ENCODE measurements around the gene CHMP6. TPM values are rescaled to one million over a fixed set of nuclear protein-coding genes. Genes with fewer than 3 reads are reported as not detected.

Gene CHMP6
- total RNA-seq, 2 donors from 2014 or later = 28.4 to 32.5 TPM

DNA sequence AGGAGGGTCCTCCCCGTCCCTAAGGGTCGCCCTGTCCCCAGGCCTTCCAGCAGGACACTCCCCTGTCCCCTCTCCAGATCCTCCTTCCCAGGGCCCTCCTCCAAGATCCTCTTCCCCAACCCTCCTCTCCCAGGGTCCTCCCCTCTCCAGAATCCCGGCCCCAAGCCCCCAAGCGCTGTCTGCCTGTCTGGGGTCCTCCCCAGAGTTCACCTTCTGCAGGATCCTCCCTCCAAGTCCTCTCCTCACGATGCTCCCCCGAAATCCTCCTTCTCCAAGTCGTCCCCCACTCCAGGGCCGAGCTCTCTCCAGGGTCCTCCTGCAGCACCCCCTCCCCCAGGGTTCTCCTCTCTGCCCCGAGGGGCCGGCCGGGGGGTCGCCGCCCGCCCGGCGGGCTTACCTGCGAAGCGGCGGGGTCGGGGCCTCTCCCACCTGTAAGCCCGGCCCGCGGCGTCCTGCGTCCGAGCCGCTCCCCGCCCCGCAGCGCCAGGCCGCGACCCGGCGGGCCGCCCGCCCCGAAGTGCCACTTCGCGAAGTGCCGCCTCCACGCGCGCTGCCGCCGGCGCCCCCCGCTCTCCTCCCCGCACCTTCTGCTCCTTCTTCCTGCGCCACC is 42.6 kb downstream of the CHMP6 start:
- no peaks in the 10 kb centered on the region for H3K4me1 ChIP-seq (ENCODE audit: control insufficient read depth, insufficient read depth, low read length)
- peak overlapping the region; percentile 87 for H3K4me3 ChIP-seq (ENCODE audit: low read length)
- peak overlapping the region; percentile 86 for H3K4me3 Mint-ChIP-seq
- no peak for TF ChIP-seq CTCF (conservative IDR thresholded peaks at IDR 0.05)
- no peaks in the 10 kb centered on the region for H3K27me3 ChIP-seq (ENCODE audit: control insufficient read depth, insufficient read depth, low read length, poor library complexity, severe bottlenecking)
- peaks cover 11% of the 10 kb centered on the region for H3K27me3 Mint-ChIP-seq (ENCODE audit: insufficient read depth)
- peak overlapping the region; percentile 44 for H3K9ac ChIP-seq (ENCODE audit: extremely low read depth, low read length, poor library complexity, severe bottlenecking)
- no peak overlapping the region for H3K27ac ChIP-seq (ENCODE audit: low read depth, low read length)
- H3K9me3 ChIP-seq (ENCODE audit: control insufficient read depth, low read length) = no peaks in the 10 kb centered on the region
- peaks cover 11% of the 10 kb centered on the region for H3K36me3 Mint-ChIP-seq (ENCODE audit: low read depth)
- peaks cover 21% of the 10 kb centered on the region for H3K4me1 Mint-ChIP-seq
- WGBS, 2 experiments (ENCODE audit: insufficient coverage in 1 of 2, insufficient read length in 1 of 2) = 0 to 1% methylated on average over 12 to 47 of the region's 49 CpGs
- H3K36me3 ChIP-seq (ENCODE audit: control insufficient read depth, insufficient read depth, low read length) = no peaks in the 10 kb centered on the region
- H3K27ac Mint-ChIP-seq = peak overlapping the region; percentile 74
- no peak for DNase-seq
- no peaks in the 10 kb centered on the region for H3K9me3 Mint-ChIP-seq

- Histone ChIP-seq H3K9me3 (ENCODE audit: control insufficient read depth, low read length) (no peaks in the 10 kb centered on the region), H3K36me3 (ENCODE audit: control insufficient read depth, insufficient read depth, low read length) (no peaks in the 10 kb centered on the region), H3K27ac (ENCODE audit: low read depth, low read length) (no peak within 1 kb of the TSS), H3K27me3 (ENCODE audit: control insufficient read depth, insufficient read depth, low read length, poor library complexity, severe bottlenecking) (no peaks in the 10 kb centered on the region), H3K4me1 (ENCODE audit: control insufficient read depth, insufficient read depth, low read length) (no peaks in the 10 kb centered on the region), H3K9ac (ENCODE audit: extremely low read depth, low read length, poor library complexity, severe bottlenecking) (peak within 1 kb of the TSS; percentile 44), H3K4me3 (ENCODE audit: low read length) (peak within 1 kb of the TSS; percentile 87)
- Mint-ChIP-seq H3K36me3 (ENCODE audit: low read depth) (peaks cover 11% of the 10 kb centered on the region), H3K27me3 (ENCODE audit: insufficient read depth) (peaks cover 11% of the 10 kb centered on the region), H3K4me3 (peak within 1 kb of the TSS; percentile 86), H3K4me1 (peaks cover 21% of the 10 kb centered on the region), H3K27ac (peak within 1 kb of the TSS; percentile 87), H3K9me3 (no peaks in the 10 kb centered on the region)
- 0% methylated on average over 13 to 81 of the region's 92 CpGs for WGBS, 2 experiments (ENCODE audit: insufficient coverage in 1 of 2, insufficient read length in 1 of 2)
- TF ChIP-seq CTCF (conservative IDR thresholded peaks at IDR 0.05) = peak; percentile 24
- peak; percentile 100 for DNase-seq
Observed at GRCh38 chr17:81034779-81035520, 43.3 kb downstream of the CHMP6 start, which contains the start of gene BAIAP2. Gene BAIAP2, plus strand, starts transcription at chr17:81035151. Its CDS starts 104 bp downstream, at chr17:81035255.

GRCh38 chr17:81035521-81036196 is 44.0 kb downstream of the CHMP6 start:
- Mint-ChIP-seq H3K27me3 (ENCODE audit: insufficient read depth) (peaks cover 11% of the 10 kb centered on the region), H3K9me3 (no peaks in the 10 kb centered on the region), H3K27ac (no peak overlapping the region), H3K4me1 (peaks cover 21% of the 10 kb centered on the region), H3K36me3 (ENCODE audit: low read depth) (peaks cover 10% of the 10 kb centered on the region), H3K4me3 (peak overlapping the region; percentile 86)
- DNase-seq = peak; percentile 78
- Histone ChIP-seq H3K36me3 (ENCODE audit: control insufficient read depth, insufficient read depth, low read length) (no peaks in the 10 kb centered on the region), H3K4me3 (ENCODE audit: low read length) (peak overlapping the region; percentile 79), H3K9me3 (ENCODE audit: control insufficient read depth, low read length) (no peaks in the 10 kb centered on the region), H3K9ac (ENCODE audit: extremely low read depth, low read length, poor library complexity, severe bottlenecking) (peak overlapping the region; percentile 1), H3K4me1 (ENCODE audit: control insufficient read depth, insufficient read depth, low read length) (no peaks in the 10 kb centered on the region), H3K27ac (ENCODE audit: low read depth, low read length) (no peak overlapping the region), H3K27me3 (ENCODE audit: control insufficient read depth, insufficient read depth, low read length, poor library complexity, severe bottlenecking) (no peaks in the 10 kb centered on the region)
- 6 to 19% methylated on average over 22 to 66 of the region's 66 CpGs for WGBS, 2 experiments (ENCODE audit: insufficient coverage in 1 of 2, insufficient read length in 1 of 2)
- TF ChIP-seq CTCF (conservative IDR thresholded peaks at IDR 0.05) = no peak
